Stimulated activated CD4-positive, alpha-beta T cell treated with anti-CD3 and anti-CD28 coated beads, Interleukin-15, amount 100 ng/mL, for 48 hours (primary cell): ENCODE measurements around the gene BARHL2.

Experiments used
- DNase-seq, 2 donors: peaks; one replicate each; pipeline ENCODE4 v3.0.0-alpha.2; 2020; ENCODE audit warnings: low read depth in 2 of 2

Gene BARHL2

GRCh38 chr1:90710579-90711536 lies 6.2 kb downstream of the BARHL2 start:
- DNase-seq = no peak

DNA sequence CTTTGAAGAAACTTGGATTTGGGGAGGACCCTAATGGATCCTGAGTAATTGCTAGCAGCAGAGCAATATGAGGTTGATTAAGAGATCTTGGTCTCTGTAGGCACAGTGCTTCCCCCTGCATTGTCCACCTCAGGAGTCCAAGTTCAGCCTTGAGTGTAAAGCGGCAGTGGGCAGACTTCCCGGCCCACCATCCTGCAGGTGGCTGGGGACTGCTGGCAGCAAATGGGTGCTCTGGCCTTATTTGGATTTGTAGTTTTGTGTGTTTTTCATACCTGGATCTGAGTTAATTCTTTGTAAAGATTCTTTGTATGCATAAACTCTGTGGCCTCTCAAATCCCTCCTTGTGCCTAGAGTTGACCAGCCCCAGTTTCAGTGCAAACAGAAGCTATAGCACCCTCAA lies 7.6 kb downstream of the BARHL2 start:
- DNase-seq = no peak

DNA sequence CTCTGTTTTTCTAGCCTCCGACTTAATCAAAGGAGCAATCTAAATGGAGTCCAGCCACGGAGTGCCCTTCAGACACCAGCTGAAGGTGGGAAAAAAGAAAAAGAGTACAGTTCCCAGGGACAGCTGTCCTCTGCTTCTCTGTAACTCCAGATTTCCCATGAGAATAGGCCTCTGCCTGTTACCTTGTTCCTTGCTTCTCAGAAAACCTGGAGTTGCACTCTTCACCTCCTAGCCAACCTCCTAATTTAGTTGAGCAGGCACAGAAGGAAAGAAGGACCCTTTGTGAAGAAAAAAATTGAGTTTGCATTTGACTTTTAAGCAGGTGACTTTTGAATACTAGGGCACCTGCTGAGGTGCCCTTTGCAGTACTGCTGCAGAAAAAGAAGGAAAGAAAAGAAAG lies 8.3 kb downstream of the BARHL2 start:
- no peak for DNase-seq

DNA sequence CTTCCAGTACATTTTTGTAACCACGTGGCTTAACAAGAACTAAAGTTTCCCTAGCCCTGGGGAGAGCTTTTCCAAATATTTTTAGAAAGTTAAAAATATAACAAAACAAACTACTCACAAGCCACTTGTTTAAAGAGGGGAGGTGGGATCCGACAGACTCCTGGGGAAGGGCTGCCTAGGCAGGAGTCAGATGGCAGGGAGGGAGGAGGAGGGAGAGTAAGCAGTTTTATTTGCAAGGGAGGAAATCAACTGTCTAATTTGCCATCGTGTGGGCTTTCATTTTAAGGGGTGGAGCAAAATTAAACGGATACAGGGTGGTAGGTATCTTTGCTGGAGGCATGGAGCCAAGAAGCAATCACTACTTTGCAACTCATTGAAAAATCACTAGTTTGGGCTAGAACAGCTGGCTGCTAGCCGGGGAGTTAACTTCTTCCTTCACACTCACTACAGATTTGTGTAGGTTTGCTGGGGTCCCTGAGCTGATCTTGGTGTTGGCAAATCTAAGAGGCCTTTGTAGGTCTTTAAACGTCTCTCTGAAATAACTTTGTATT lies 8.8 kb downstream of the BARHL2 start:
- DNase-seq = no peak

DNA sequence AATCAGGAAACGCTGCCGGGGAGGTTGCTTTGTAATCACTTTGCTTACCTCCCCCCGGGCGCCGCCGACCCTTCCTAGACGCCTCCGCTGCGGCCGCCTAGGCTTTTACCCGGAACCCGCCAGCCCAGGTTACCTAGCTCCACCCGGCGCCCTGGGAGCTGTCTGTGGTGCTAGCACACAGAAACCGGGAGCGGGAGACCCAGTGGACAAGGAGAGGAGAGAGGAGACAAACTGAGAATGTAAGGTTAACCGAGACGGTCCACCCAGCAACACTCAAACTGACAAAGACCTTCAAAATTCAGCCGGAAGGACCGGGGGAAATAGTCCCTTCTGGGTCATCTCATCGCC lies 9.8 kb downstream of the BARHL2 start:
- DNase-seq = no peak

- no peak for DNase-seq
These were observed 10.4 kb downstream of the BARHL2 start for GRCh38 chr1:90706437-90707362.

DNA sequence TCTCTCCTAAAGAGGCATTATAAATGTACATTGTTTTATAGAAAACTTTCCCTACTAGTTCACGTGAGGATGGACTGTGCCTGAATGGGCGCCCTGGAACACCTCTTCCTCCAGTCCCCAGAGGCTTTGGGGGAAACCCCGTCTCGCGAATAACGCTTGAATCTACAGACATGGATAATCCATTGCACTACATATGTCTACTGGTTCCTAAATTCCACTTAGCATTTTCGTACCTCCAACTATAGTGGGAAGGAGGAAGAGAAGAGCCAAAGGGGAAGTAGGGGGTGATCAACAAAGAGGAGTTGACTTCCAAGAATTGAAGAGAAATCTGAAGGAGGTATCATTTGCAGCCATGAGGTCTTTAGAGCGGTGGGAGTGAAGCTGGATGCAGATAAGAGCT lies 11.1 kb downstream of the BARHL2 start:
- no peak for DNase-seq

DNA sequence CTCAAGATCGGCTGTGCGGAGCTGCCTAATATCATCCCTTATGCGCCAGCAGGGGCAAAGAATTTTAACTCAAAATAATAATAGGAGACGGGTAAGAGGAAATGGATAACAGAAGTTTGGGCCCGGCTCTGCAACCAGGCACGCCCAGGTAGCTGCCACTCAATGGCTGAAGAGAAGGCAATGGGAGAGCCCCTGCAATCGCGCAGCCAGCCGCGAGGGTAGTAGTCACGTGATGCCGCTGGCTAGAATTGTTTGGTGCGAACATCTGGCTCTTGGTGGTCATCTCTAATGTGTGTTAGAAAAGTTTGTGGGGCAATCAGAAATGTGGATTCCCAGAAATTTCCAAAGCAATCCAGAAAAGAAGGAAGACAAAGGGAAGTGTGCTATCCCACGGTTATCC lies 12.3 kb downstream of the BARHL2 start:
- no peak for DNase-seq

DNA sequence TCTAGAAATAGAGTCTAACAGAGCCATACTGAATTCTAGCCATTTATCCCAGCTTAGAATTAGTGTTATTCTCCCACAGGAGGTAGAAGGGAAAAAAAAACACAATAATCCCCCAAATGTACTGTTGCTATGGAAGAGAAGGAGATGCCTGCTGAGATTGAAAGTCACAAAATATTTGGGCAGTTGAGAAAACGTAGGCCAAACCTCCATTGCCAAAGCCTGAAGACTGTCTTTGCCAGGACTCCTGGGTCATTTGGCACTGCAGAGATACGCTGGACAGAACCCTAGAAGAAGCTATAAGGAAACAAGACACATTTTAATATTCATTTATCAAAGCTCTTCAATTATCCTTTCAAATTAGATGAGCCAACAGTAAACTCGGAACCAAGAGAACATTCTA lies 22.3 kb downstream of the BARHL2 start:
- DNase-seq = no peak

GRCh38 chr1:90687747-90688146 lies 29.4 kb downstream of the BARHL2 start:
- DNase-seq = no peak

DNA sequence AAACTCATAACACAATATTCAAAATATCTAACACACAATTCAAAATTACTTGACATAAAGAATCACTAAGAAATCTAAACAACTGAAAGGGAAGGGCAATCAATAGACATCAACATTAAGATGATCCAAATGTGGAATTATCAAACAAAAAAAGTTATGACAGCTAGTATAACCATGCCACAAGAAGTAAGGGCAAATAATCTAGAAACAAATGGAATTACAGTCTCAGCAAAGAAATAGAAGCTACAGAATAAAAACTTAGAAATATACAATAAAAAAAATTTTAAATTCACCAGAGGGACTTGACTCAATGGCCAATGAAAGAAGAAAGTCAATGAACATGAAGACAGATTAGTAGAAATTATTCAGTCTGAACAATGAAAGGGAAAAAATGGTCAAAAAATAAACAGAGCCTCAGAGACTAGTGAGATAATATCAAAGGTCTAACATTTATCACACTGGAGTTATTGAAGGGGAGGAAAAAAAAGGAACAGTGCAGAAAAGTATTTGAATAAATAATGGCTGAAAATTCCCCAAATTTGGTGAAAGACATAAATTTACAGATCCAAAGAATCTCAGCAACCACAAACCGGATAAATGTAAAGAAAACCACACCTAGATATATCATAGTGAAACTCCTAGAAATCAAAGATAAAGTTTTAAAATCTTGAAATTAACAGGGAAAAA lies 41.8 kb downstream of the BARHL2 start:
- DNase-seq = no peak

- no peak for DNase-seq
These were observed 45.4 kb downstream of the BARHL2 start for GRCh38 chr1:90671741-90672140.

- no peak for DNase-seq
These were observed 45.9 kb downstream of the BARHL2 start for GRCh38 chr1:90671251-90671650.
